Smooth muscle cell (in vitro differentiated cells): ENCODE results near the gene IQCK. TPM values are rescaled to one million over a fixed set of nuclear protein-coding genes. Genes with fewer than 3 reads are reported as not detected.

Source experiments
- DNase-seq: peaks from one replicate; lab custom pipeline; 2025; ENCODE audit not compliant: unreplicated experiment; lab: John Stamatoyannopoulos, UW
- H2AFZ ChIP-seq: fragments of 200-600 bp; sonication (generic); 2 replicates; pipeline ENCODE4 v1.6.0; 2016; ENCODE audit warnings: antibody characterized with exemption, low read depth, mild to moderate bottlenecking
- H3F3A ChIP-seq: fragments of 200-600 bp; sonication (generic); 2 replicates; pipeline ENCODE4 v1.6.0; 2017; ENCODE audit warnings: antibody characterized with exemption, low read depth
- H3K27ac ChIP-seq: fragments of 200-600 bp; sonication (generic); 2 replicates; pipeline ENCODE4 v1.5.1; 2016; ENCODE audit warnings: low read depth, mild to moderate bottlenecking
- H3K27me3 ChIP-seq: fragments of 200-600 bp; sonication (generic); 2 replicates; pipeline ENCODE4 v1.6.1; 2016; ENCODE audit warnings: low read depth, mild to moderate bottlenecking
- H3K36me3 ChIP-seq: fragments of 200-600 bp; sonication (generic); 2 replicates; pipeline ENCODE4 v1.5.1; 2016; ENCODE audit warnings: low read depth
- H3K4me1 ChIP-seq: fragments of 200-600 bp; sonication (generic); 2 replicates; pipeline ENCODE4 v1.5.1; 2016; ENCODE audit warnings: low read depth
- H3K4me2 ChIP-seq: fragments of 200-600 bp; sonication (generic); 2 replicates; pipeline ENCODE4 v1.6.0; 2016; ENCODE audit warnings: mild to moderate bottlenecking
- H3K4me3 ChIP-seq: fragments of 200-600 bp; sonication (generic); 2 replicates; pipeline ENCODE4 v1.5.1; 2016; ENCODE audit warnings: mild to moderate bottlenecking
- H3K79me2 ChIP-seq: fragments of 200-600 bp; sonication (generic); 2 replicates; pipeline ENCODE4 v1.6.0; 2016; ENCODE audit warnings: low read depth, mild to moderate bottlenecking
- H3K9ac ChIP-seq: fragments of 200-600 bp; sonication (generic); 2 replicates; pipeline ENCODE4 v1.6.0; 2016; ENCODE audit warnings: low read depth
- H3K9me3 ChIP-seq: fragments of 200-600 bp; sonication (generic); replicated peaks from 2 replicates; pipeline ENCODE4 v1.5.1; 2016; ENCODE audit warnings: low read depth
- H4K20me1 ChIP-seq: fragments of 200-600 bp; sonication (generic); 2 replicates; pipeline ENCODE4 v1.6.0; 2016; ENCODE audit warnings: low read depth
- WGBS: methylation state at CpG from one replicate; pipeline ENCODE4 v1.1.7; 2016; ENCODE audit warnings: low lambda C conversion rate; 5-methylcytosine and 5-hydroxymethylcytosine counted together
- polyA plus RNA-seq: library from polyadenylated mRNA; unstranded; fragments of >200 nt; fragmentation: Nextera tagmentation; extraction: Ambion mirVana; gene quantifications from 2 replicates; pipeline ENCODE4 v1.2.1, GENCODE V29; 2016
- total RNA-seq: library from RNA; depleted of rRNA; stranded (reverse); fragments of >200 nt; gene quantifications from 2 replicates; pipeline ENCODE4 v1.2.3, GENCODE V29; 2014
- TF ChIP-seq, protein P1 (sequence below): fragments of 200-600 bp; sonication (generic); IDR thresholded peaks from 2 replicates; pipeline ENCODE4 v1.5.1; 2017; ENCODE audit warnings: borderline replicate concordance, mild to moderate bottlenecking, antibody characterized with exemption; ENCODE audit not compliant: insufficient read depth, poor library complexity, severe bottlenecking

IQCK gene
- total and polyA plus RNA-seq, 2 experiments from 2014 or later: 11.2 to 14.6 TPM

DNA sequence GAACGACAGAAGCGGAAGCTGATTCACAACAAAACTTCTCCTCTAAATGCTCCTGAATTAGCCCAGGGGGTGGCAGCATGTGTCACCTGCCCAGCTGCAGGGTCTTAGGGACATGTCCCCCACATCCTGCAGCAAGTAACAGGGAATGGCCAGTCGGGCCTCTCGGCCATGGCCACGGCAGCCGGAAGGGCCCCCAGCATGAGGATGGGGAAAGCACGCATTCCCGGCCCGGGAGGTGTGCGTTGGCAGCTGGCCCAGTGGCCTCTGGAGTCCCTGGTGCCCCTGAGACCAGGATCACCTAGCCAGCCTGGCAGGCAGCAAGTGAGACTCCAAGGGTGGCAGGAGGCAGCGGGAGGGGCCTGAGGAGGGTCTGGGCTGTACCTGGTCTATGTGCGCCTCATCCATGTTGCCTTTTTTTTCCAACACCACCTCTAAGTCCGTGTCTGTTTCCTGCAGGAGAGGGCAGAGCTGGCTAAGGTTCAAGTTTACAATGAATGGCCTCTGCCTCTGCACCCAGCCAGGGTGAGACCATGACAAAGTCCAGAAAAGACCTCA is 7.0 kb upstream of the IQCK start:
- H4K20me1 ChIP-seq: peaks cover 6% of the 10 kb centered on the region
- 93% methylated on average over 13 of the region's 13 CpGs for WGBS
- H3K27ac ChIP-seq: no peak overlapping the region
- H3K4me3 ChIP-seq: no peak overlapping the region
- peaks cover 11% of the 10 kb centered on the region for H3K79me2 ChIP-seq
- no peak overlapping the region for H3K4me2 ChIP-seq
- no peak overlapping the region for H3K9ac ChIP-seq
- peaks cover 7% of the 10 kb centered on the region for H3K4me1 ChIP-seq
- H3F3A ChIP-seq: no peaks in the 10 kb centered on the region
- no peaks in the 10 kb centered on the region for H3K36me3 ChIP-seq
- H2AFZ ChIP-seq: no peak overlapping the region
- H3K27me3 ChIP-seq: no peaks in the 10 kb centered on the region
- no peaks in the 10 kb centered on the region for H3K9me3 ChIP-seq
- no peak for DNase-seq
- TF ChIP-seq, protein P1, sequence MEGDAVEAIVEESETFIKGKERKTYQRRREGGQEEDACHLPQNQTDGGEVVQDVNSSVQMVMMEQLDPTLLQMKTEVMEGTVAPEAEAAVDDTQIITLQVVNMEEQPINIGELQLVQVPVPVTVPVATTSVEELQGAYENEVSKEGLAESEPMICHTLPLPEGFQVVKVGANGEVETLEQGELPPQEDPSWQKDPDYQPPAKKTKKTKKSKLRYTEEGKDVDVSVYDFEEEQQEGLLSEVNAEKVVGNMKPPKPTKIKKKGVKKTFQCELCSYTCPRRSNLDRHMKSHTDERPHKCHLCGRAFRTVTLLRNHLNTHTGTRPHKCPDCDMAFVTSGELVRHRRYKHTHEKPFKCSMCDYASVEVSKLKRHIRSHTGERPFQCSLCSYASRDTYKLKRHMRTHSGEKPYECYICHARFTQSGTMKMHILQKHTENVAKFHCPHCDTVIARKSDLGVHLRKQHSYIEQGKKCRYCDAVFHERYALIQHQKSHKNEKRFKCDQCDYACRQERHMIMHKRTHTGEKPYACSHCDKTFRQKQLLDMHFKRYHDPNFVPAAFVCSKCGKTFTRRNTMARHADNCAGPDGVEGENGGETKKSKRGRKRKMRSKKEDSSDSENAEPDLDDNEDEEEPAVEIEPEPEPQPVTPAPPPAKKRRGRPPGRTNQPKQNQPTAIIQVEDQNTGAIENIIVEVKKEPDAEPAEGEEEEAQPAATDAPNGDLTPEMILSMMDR: no peak

DNA sequence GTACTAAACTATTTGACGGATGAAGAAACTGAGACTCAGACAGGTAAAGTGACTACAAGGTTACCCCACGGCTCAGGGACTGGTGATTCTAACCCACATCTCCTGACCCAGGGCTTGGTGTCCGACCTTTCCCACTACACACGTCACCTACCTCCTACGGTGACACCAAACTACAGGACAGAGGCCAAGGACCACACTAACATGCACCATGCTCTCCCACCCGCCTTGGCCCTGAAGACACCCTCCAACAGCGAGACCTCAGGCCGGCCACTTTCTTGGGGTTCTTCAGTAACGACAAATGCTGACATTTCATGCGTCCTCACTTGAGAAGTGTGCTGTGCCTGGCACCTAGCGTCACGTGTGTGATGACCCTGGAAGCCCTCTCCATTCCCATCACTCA is 6.4 kb upstream of the IQCK start:
- H3K4me1 ChIP-seq: peaks cover 13% of the 10 kb centered on the region
- DNase-seq: no peak
- no peak overlapping the region for H3K27ac ChIP-seq
- TF ChIP-seq, protein P1: no peak
- 97% methylated on average over 12 of the region's 12 CpGs for WGBS
- no peaks in the 10 kb centered on the region for H3K27me3 ChIP-seq
- H3K9ac ChIP-seq: no peak overlapping the region
- H3K4me3 ChIP-seq: no peak overlapping the region
- H3K36me3 ChIP-seq: no peaks in the 10 kb centered on the region
- H3F3A ChIP-seq: no peaks in the 10 kb centered on the region
- H4K20me1 ChIP-seq: peaks cover 12% of the 10 kb centered on the region
- H3K4me2 ChIP-seq: no peak overlapping the region
- H3K79me2 ChIP-seq: peaks cover 17% of the 10 kb centered on the region
- H2AFZ ChIP-seq: no peak overlapping the region
- H3K9me3 ChIP-seq: no peaks in the 10 kb centered on the region

DNA sequence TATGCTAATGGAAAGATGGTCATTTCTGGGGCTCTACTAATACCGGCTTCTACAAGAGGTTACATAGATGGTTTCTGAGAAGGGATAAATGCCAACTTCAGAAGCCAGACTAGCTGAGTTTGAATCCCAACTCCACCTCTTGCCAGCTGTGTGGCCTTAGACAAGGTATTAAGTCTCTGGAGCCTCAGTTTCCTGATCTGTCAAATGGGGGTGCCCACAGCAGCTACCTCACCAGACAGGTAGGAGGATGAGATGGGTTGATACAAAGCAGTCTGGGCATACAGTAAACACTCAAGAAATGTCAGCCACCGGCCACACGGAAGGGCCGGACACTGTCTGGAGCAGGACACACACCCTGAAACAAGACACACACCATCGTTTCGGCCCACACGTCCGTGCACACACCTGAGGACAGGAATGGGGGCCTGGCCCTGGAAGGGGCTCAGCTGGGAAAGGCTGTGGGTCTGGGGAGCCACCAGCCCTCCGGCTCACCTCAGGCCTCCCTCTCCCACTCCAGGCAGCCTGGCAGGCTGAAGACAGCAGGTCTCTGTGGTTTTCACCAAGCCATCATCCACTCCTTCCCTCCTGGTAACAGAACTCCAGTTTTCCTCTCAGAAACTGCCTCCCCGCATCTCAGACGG is 5.5 kb upstream of the IQCK start:
- Histone ChIP-seq H3K4me2 (no peak overlapping the region), H3F3A (no peaks in the 10 kb centered on the region), H2AFZ (no peak overlapping the region), H3K9ac (no peak overlapping the region), H3K27me3 (no peaks in the 10 kb centered on the region), H3K27ac (no peak overlapping the region), H3K4me3 (no peak overlapping the region), H3K9me3 (no peaks in the 10 kb centered on the region), H3K4me1 (peaks cover 18% of the 10 kb centered on the region), H4K20me1 (peaks cover 13% of the 10 kb centered on the region), H3K36me3 (no peaks in the 10 kb centered on the region), H3K79me2 (peaks cover 24% of the 10 kb centered on the region)
- TF ChIP-seq, protein P1: no peak
- no peak for DNase-seq
- WGBS: 97% methylated on average over 11 of the region's 11 CpGs

- 95% methylated on average over 6 of the region's 6 CpGs for WGBS
- H2AFZ ChIP-seq: no peak overlapping the region
- no peaks in the 10 kb centered on the region for H3K36me3 ChIP-seq
- peaks cover 25% of the 10 kb centered on the region for H3K79me2 ChIP-seq
- H3K4me1 ChIP-seq: peaks cover 18% of the 10 kb centered on the region
- no peak for DNase-seq
- H3K9me3 ChIP-seq: no peaks in the 10 kb centered on the region
- H3F3A ChIP-seq: no peaks in the 10 kb centered on the region
- TF ChIP-seq, protein P1: no peak
- peaks cover 13% of the 10 kb centered on the region for H4K20me1 ChIP-seq
- H3K4me3 ChIP-seq: no peak overlapping the region
- H3K27me3 ChIP-seq: no peaks in the 10 kb centered on the region
- no peak overlapping the region for H3K9ac ChIP-seq
- H3K27ac ChIP-seq: no peak overlapping the region
- H3K4me2 ChIP-seq: no peak overlapping the region
These were observed 4.4 kb upstream of the IQCK start for GRCh38 chr16:19713697-19714096.
